Measurements from ENCODE around the gene CASKIN1. TPM values are rescaled to one million over a fixed set of nuclear protein-coding genes. Genes with fewer than 3 reads are reported as not detected.

CASKIN1 gene
- total RNA-seq, 4 donors from 2014 or later: 0.13 to 1.2 (median 0.40) TPM

DNA sequence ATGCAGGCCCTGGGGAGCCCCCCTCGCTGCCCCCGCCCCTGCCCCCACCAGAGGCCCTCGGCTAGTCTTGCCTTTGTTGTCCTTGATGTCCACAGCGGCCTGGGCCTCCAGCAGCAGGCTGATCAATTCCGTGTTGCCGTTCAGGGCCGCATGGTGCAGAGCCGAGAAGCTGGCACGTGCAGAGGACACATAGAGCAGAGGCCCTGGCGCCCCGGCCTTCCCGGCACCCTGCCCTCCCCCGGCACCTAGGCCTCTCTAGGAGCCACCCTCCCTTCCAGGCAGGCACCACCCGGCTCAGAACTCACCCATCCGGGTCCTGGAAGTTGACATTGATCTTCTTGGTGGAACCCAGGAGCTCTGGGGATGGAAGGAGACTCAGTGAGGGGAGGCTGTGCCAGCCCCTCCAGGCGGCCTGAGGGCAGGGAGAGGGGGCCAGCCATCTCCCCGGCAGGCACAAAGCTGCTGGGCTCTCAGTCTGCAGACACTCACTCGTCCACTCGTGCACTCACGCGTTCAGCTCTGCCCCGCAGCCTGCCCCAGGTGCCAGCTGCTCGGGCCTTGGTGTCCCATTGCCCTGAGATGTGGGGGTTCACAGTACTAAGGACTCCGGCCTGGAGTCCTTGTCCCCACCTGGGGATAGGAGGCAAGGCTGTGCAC lies 6.3 kb downstream of the CASKIN1 start:
- no peak overlapping the region for H3K4me3 ChIP-seq (replicated peaks in 1 of 3)
- no peaks in the 10 kb centered on the region for H3K36me3 ChIP-seq
- intact Hi-C loops (cut with DNase I): loop anchor here (10.0 kb wide), 1 partner anchor 235 kb away; the partner anchor contains the start of gene CCNF
- H3K4me1 ChIP-seq: peaks cover 2 to 3% of the 10 kb centered on the region in 2 donors
- no peaks in the 10 kb centered on the region for H3K27me3 ChIP-seq
- TF ChIP-seq, protein P1, sequence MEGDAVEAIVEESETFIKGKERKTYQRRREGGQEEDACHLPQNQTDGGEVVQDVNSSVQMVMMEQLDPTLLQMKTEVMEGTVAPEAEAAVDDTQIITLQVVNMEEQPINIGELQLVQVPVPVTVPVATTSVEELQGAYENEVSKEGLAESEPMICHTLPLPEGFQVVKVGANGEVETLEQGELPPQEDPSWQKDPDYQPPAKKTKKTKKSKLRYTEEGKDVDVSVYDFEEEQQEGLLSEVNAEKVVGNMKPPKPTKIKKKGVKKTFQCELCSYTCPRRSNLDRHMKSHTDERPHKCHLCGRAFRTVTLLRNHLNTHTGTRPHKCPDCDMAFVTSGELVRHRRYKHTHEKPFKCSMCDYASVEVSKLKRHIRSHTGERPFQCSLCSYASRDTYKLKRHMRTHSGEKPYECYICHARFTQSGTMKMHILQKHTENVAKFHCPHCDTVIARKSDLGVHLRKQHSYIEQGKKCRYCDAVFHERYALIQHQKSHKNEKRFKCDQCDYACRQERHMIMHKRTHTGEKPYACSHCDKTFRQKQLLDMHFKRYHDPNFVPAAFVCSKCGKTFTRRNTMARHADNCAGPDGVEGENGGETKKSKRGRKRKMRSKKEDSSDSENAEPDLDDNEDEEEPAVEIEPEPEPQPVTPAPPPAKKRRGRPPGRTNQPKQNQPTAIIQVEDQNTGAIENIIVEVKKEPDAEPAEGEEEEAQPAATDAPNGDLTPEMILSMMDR (IDR thresholded peaks at IDR 0.05): no peak
- WGBS, 2 donors: 83 to 86% methylated on average over 7 to 15 of the region's 24 CpGs
- no peak overlapping the region for H3K27ac ChIP-seq
- no peaks in the 10 kb centered on the region for H3K9me3 ChIP-seq
- no peak for DNase-seq

DNA sequence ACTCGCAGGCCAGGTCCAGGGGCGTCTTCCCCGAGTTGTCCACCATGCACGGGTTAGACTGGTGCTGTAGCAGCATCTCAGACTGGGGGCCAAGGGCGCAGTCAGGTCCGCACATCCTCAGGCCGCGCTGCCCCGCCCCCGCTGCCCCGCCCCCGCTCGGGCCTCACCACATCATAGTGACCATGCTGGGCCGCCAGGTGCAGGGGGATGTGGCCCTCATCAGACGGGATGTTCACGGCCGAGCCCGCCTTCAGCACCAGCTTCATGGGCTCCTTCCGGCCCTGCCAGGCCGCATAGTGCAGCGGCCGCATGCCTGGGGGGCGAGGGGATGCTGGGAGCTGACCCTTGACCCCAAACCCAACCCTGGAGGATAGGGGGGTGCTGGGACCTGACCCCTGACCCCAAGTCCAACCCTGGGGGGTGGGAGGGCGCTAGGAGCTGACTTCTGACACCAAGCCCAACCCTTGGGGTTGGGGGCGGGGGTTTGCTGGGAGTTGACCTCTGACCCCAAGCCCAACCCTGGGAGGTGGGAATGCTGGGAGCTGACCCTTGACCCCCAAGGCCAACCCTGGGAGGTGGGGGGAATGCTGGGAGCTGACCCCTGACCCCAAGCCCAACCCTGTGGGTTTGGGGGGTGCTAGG lies 7.0 kb downstream of the CASKIN1 start:
- TF ChIP-seq, protein P1 (IDR thresholded peaks at IDR 0.05): no peak
- TF ChIP-seq POLR2A (IDR thresholded peaks at IDR 0.05): no peak
- intact Hi-C loops (cut with DNase I): no loop called here
- Histone ChIP-seq H3K27ac (no peak overlapping the region), H3K27me3 (no peaks in the 10 kb centered on the region), H3K4me3 (replicated peaks in 1 of 3) (no peak overlapping the region), H3K36me3 (no peaks in the 10 kb centered on the region), H3K4me1 (no peaks in the 10 kb centered on the region), H3K9me3 (no peaks in the 10 kb centered on the region)
- 98 to 100% methylated on average over 4 to 13 of the region's 25 CpGs for WGBS, 2 donors
- no peak for DNase-seq

DNA sequence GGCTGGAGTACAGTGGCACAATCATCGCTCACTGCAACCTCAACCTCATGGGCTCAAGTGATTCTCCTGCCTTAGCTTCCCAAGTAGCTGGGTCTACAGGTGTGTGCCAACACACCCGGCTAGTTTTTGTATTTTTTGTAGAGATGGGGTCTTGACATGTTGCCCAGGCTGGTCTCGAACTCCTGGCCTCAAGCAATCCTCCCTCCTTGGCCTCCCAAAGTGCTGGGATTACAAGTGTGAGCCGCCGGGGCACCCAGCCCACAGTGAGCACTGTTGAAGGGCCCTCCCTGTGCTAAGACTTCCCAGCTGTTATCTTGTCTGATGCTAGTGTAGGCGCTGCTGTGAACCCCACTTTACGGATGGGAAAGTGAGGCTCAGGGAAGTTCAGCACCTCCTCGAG lies 8.0 kb downstream of the CASKIN1 start:
- Histone ChIP-seq H3K27ac (no peak overlapping the region), H3K9me3 (no peaks in the 10 kb centered on the region), H3K27me3 (no peaks in the 10 kb centered on the region), H3K4me1 (no peaks in the 10 kb centered on the region), H3K4me3 (replicated peaks in 1 of 3) (no peak overlapping the region), H3K36me3 (no peaks in the 10 kb centered on the region)
- no peak for DNase-seq
- 89 to 93% methylated on average over 7 to 8 of the region's 8 CpGs for WGBS, 2 donors
- intact Hi-C loops (cut with DNase I): no loop called here
- TF ChIP-seq, protein P1 (IDR thresholded peaks at IDR 0.05): no peak
- no peak for TF ChIP-seq POLR2A (IDR thresholded peaks at IDR 0.05)

DNA sequence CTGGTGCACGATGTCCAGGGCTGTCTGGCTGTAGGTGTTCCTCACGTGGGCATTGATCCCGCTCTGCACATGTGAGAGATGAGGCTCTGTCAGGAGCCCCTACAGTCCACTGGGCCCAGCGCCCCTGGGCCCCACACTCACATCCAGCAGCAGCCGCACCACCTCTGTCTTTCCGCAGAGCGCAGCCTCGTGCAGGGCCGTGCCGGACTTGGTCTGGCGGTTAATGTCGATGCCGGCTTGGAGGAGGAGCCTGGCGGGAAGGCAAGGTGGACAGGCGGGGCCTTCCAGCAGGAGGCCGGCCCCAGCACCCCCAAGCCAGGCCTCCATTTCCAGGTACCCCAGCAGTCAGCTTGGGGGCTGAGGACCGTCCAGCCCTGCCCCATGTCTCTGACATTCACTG lies 9.2 kb downstream of the CASKIN1 start:
- no peak overlapping the region for H3K4me3 ChIP-seq (replicated peaks in 1 of 3)
- intact Hi-C loops (cut with DNase I): no loop called here
- WGBS, 2 donors: 77 to 78% methylated on average over 5 to 9 of the region's 17 CpGs
- no peak overlapping the region for H3K27ac ChIP-seq
- TF ChIP-seq POLR2A (IDR thresholded peaks at IDR 0.05): no peak
- TF ChIP-seq, protein P1 (IDR thresholded peaks at IDR 0.05): no peak
- H3K27me3 ChIP-seq: no peaks in the 10 kb centered on the region
- no peaks in the 10 kb centered on the region for H3K36me3 ChIP-seq
- H3K4me1 ChIP-seq: no peaks in the 10 kb centered on the region
- no peak for DNase-seq
- H3K9me3 ChIP-seq: no peaks in the 10 kb centered on the region

DNA sequence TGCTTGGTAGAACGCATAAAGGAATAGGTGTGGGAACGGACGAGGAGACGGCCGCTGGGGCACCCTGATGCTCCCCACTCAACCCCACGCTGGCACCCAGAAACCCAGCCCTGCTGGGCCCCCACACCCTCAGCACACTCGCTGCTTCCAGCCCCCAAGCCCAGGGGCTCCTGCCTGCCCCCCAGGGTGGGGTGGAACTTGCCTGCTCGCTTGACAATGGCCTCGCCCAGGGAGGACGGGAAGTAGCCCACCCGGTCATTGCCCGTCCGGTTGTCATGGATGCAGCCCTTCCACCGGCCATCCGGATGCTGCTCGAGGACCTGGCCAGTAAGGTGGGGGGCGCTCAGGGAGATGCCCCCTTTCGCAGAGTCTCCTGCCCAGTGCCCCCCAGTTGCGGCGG lies 9.9 kb downstream of the CASKIN1 start:
- no peak overlapping the region for H3K4me3 ChIP-seq (replicated peaks in 1 of 3)
- H3K27ac ChIP-seq: no peak overlapping the region
- H3K4me1 ChIP-seq: no peaks in the 10 kb centered on the region
- DNase-seq: no peak
- intact Hi-C loops (cut with DNase I): no loop called here
- TF ChIP-seq, protein P1 (IDR thresholded peaks at IDR 0.05): no peak
- no peak for TF ChIP-seq POLR2A (IDR thresholded peaks at IDR 0.05)
- no peaks in the 10 kb centered on the region for H3K27me3 ChIP-seq
- 88 to 90% methylated on average over 7 of the region's 20 CpGs for WGBS, 2 donors
- H3K36me3 ChIP-seq: no peaks in the 10 kb centered on the region
- no peaks in the 10 kb centered on the region for H3K9me3 ChIP-seq
